GM19452 (cell line): ENCODE results near the gene AP4B1.

Experiments used
- ATAC-seq: cut with Tn5 transposase; IDR thresholded peaks from one replicate; pipeline ENCODE4 v1.9.1; 2021; ENCODE audit not compliant: unreplicated experiment

Gene AP4B1

DNA sequence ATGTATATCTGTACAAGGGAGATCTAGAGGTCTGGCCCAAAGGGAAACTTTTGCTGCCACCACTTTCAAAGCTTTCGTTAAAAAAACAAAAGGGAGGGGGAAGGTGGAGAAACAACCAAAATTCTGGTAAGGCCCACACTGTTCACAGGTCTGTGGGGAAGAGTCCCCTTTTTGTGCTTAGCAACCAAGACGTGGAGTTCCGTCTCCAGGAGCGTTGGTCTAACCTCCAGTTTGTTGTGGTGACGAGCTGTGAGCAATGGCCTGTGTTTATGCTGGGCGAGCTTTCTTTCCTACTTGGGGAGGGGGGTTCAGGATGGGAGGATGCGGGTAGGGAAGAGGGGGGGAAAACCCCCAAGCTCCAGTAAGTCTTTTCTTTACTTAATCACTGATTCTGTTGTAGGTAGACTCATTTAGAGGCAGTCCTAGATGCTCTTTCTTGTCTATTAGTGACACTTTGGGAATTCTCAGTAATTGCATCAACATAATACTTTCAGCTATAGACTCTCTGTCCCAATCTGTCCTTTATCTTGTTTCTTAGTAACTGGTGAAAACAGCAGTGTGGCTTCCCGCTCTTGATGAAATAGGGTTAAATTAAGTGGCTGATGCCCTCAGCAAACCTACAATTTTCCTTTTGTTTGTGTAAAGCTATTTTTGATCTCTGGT lies 26.0 kb upstream of the AP4B1 start:
- ATAC-seq, result peak; percentile 24

- ATAC-seq, result peak; percentile 32
Observed at GRCh38 chr1:113929750-113930498, 25.3 kb upstream of the AP4B1 start.

GRCh38 chr1:113928941-113929749 lies 24.5 kb upstream of the AP4B1 start, which contains the start of gene HIPK1:
HIPK1 (plus strand) TSS chr1:113929324.
- ATAC-seq, result peak; percentile 66

- ATAC-seq, result no peak
Observed at GRCh38 chr1:113928187-113928930, 23.8 kb upstream of the AP4B1 start.

DNA sequence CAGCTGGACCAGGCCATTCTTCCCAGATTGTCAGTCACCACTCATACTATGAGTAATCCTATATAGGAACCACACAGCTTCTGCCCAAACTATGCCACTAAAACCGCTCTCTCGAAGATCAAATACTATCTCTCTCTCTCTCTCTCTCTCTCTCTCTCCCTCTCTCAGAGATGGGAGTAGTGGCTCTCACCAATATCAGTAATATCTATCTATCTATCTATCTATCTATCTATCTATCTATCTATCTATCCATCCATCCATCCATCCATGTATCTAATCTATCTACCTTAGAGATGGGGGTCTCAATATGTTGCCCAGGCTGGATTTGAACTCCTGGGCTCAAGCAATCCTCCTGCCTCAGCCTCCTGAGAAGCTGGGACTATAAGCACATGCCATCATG lies 19.9 kb upstream of the AP4B1 start:
- no peak for ATAC-seq

DNA sequence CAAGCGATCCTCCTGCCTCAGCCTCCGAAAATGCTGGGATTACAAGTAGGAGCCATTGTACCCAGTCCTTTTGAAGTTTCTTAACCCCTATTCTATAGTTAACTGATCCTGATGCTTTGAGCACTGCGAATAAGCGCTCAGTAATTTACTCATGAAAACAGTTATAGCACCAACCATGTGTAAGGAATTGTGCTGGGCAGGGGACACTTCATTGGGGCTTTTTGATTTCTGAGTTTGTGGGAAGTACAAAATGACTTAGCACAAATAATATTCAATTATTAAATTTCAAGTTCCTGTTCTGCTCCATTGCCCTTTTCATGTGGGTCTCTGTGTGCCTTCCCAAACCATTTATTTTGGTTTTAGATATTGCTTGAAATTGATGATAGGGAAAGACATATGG lies 18.4 kb upstream of the AP4B1 start:
- no peak for ATAC-seq

DNA sequence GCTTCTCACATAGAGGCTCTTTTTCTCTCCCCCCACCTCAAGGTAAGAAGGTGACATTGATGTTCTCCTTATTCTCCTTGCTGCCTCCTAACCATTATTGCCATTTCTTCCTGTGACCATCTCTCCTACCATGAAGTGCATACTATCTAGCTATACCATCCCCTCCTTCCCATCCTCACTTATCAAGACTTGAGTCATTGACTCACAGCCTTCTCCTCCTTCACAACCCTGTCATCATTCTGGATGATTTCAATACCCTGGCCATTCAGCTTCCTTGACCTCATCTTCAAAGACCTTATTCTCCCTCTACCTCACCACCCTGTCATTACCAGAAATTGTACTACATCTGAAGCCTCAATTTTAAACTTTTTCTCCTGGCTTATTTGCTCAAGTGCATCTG lies 13.6 kb upstream of the AP4B1 start:
- ATAC-seq, result no peak

DNA sequence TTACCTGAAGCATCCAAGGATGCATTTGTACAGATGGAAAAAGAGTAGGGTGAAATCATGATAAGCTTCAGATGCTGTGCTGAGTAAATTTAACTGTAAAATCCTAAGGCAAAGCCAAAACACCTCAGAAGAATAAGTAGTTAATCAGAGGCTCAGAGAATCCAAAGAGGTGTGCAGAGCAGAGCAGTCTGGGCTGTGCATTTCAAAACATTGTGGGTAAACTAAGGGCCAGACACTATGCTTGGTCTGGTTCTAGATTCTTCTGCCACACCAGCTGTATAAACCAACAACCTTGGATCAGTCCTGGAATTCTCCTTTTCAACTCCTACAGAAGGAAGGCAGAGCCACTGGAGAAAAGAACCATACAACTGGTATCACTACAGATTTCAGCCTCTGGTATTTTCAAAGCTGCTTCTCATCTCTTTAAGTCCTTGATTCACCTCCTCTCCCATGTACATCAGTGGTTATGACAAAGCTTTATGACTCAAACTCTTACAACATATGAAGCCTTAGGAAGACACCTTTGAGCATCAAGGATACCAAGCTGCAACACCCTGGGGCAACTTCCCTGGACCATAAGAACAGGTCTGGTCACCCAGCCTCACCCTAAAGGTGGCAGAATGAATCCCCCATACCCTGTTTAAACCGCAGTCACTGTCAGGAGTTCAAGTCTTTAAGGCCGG lies 12.9 kb upstream of the AP4B1 start:
- ATAC-seq, result no peak

DNA sequence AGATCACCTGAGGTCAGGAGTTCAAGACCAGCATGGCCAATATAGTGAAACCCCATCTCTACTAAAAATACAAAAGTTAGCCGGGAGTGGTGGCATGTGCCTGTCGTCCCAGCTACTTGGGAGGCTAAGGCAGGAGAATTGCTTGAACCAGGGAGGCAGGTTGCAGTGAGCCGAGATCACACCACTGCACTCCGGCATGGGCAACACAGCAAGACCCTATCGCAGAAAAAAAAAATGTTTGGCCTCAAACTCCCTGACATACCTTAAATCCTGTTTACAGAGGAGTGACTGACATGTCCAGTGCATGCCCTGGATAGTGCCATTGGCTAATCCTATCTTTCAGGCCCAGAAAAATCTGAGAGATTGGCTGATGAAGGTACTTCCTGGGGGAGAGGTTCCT lies 12.4 kb upstream of the AP4B1 start:
- ATAC-seq, result no peak

GRCh38 chr1:113913887-113914664 lies 9.5 kb upstream of the AP4B1 start:
- no peak for ATAC-seq

DNA sequence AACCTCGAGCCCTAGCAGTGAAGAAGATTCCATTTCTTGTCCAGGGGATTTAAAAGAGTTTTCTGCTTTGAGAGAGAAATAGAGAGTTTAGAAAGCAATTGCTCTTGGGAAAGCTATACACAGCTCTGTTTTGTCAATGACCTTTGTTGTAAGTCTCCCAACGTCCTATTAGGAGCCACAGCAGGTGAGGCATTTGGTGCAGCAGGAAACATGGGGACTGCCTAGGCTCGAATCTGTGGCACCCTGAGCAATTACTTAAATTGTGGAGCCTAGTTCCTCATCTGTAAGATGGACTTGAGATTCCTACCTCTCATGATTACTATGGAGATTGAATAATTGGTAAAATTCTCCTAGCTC lies 8.7 kb upstream of the AP4B1 start:
- ATAC-seq, result no peak

DNA sequence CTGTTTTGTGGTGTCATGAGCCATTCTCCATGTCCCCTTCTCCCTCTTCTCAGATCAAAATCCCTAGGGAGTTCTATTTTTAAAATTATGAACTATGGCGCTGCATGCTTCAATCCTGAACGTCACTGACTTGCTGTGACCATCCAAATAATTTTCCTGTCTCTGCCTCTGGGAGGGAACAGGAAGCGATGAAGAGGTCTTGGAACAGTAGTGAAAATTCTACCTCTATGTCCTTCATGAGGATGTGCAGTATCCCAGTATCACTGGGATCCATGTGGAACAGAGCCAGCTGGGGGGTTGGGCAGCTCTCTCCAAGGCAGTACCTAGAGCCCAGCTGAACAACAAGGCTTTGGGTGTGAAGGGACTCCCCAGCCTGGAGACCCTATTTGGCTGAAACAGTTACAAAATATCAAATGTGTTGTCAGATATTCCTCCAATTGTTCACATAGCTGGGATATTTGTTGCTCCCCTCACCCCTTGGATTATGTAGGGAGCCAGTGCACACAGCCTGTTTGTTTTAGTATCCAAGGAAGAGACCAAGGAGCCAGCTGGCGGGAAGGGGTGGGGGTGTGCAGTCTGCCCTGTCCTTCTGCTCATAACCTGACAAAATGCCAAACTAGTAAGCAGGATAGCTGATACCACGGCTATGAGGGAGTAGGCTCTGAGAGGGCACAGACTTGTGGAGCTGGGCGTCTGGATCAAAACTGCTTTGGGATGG lies 8.2 kb upstream of the AP4B1 start:
- no peak for ATAC-seq

GRCh38 chr1:113905435-113905861 lies 849 bp upstream of the AP4B1 start:
- peak; percentile 3 for ATAC-seq

DNA sequence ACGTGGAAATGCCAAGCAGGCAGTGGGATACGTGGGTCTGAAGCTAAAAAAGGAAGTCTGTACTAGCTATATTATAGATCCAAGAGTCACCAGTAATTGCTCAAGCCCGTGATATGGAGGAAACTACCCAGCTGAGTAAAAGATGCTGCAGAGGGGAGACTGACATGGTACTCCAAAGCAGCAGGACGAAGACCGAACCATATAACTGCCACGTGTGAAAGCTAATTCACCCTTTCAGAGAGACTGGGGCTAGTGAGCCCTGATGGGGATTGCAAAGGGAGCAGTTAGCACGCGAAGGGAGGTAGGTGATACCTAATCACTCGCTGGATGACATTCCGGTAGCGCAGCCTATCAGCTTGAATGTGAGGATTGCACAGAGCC lies 316 bp downstream of the AP4B1 start:
- ATAC-seq, result peak; percentile 25

GRCh38 chr1:113903501-113904292 lies 902 bp downstream of the AP4B1 start:
- ATAC-seq, result no peak

DNA sequence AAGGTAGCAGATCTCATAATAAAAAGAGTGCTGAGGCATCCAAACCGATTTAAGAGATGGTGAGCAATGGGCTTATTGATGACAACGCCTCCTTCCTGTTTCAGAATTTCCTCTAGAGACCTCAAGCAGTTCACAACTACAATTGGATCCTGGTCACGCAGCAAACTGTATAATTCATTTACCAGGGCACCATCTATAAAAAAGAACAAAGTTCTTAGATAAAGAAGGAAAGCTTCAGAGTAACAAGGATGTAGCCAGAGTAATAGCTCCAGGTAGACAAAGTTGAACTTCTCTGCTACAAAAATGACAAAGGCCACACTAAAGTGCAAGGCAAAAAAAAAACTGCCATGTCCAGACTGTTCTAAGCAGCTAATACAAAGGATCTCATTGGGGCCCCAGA lies 3.4 kb downstream of the AP4B1 start:
- no peak for ATAC-seq

DNA sequence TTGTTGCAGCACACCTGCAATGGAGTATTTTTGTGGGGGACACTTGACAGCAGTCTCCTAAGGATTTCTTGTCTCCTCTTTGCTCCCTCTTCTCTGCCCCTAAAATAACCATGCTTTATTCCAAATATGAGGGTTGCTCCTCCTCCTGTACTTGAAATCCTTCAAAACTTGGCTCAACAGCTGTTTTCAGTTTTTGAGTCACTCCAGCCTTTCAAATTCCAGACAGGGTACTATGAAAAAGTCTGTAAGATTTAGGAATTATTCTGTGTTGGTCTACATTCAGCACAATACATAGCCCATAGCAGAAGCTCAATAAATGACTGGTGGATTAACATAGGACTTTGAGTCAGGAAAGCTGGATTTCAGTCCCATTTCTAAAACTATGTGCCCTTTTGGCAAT lies 5.5 kb downstream of the AP4B1 start:
- ATAC-seq, result no peak

GRCh38 chr1:113898241-113898814 lies 6.3 kb downstream of the AP4B1 start:
- no peak for ATAC-seq
